K562 (cell line): ENCODE measurements around the gene PELI3. TPM values are rescaled to one million over a fixed set of nuclear protein-coding genes. Genes with fewer than 3 reads are reported as not detected.

ENCODE experiments used
- CBFB ChIP-seq: sonication (generic); formaldehyde crosslinking; IDR thresholded peaks from 2 replicates; pipeline ENCODE4 v1.4.0; 2020; ENCODE audit warnings: mild to moderate bottlenecking, missing genetic modification reagents
- CBX3 ChIP-seq, 2 experiments: IDR thresholded peaks; 1 replicate in 1 of 2; 2 replicates in 1 of 2; pipeline ENCODE4 v1.6.1; 2012; ENCODE audit warnings: inconsistent platforms in 2 of 2, low read length in 2 of 2, borderline replicate concordance in 1 of 2, control low read depth in 1 of 2
- ELK1 ChIP-seq: sonication (generic); formaldehyde crosslinking; IDR thresholded peaks from 2 replicates; pipeline ENCODE4 v1.8.1; 2022; ENCODE audit warnings: missing genetic modification reagents
- MBD1 ChIP-seq: fragments of 250-450 bp; sonication (Bioruptor Pico); IDR thresholded peaks from 2 replicates; pipeline ENCODE4 v1.8.0; 2022; ENCODE audit warnings: inconsistent platforms
- TSC22D4 ChIP-seq: fragments of 450-650 bp; IDR thresholded peaks from 2 replicates; pipeline ENCODE4 v1.6.1; 2016; ENCODE audit warnings: missing genetic modification characterization, missing biosample characterization, control low read depth
- ZBTB1 ChIP-seq: sonication (generic); formaldehyde crosslinking; IDR thresholded peaks from 2 replicates; pipeline ENCODE4 v1.8.1; 2023; ENCODE audit warnings: missing genetic modification reagents, low read depth, mild to moderate bottlenecking, borderline replicate concordance
- ZNF316 ChIP-seq: fragments of 450-650 bp; IDR thresholded peaks from 2 replicates; pipeline ENCODE4 v1.6.1; 2016
- polyA plus RNA-seq, 8 experiments: library from polyadenylated mRNA; depleted of rRNA in 4 of 8; stranded (reverse) in 5 of 8; unstranded in 3 of 8; fragments of >200 nt; fragmentation: Nextera tagmentation in 2 of 8; fragmentation: Illumina TruSeq in 1 of 8; extraction: Ambion mirVana in 2 of 8; extraction: Trizol in 1 of 8; gene quantifications; 2 replicates each; pipeline versions ENCODE4 v1.2.1 to v1.2.3, GENCODE V29; 2011 to 2014; ENCODE audit warnings: inconsistent platforms in 1 of 8, missing spikeins in 1 of 8
- total RNA-seq, 7 experiments: library from RNA; depleted of rRNA in 6 of 7; stranded (reverse); fragments of >200 nt in 6 of 7; fragmentation: Illumina TruSeq in 2 of 7; extraction: Trizol in 2 of 7; gene quantifications; 2 replicates each; pipeline versions ENCODE4 v1.2.1 to v1.2.3, GENCODE V29; 2011 to 2021; ENCODE audit warnings: low replicate concordance in 1 of 7
- TF ChIP-seq, protein P1 (sequence below), 2 experiments: fragments of 450-650 bp; IDR thresholded peaks; 2 replicates each; pipeline ENCODE4 v1.6.1; 2016; ENCODE audit warnings: mild to moderate bottlenecking in 2 of 2, borderline replicate concordance in 1 of 2, low read depth in 1 of 2, moderate library complexity in 1 of 2
- TF ChIP-seq, protein P2 (sequence below): sonication (generic); formaldehyde crosslinking; IDR thresholded peaks from 2 replicates; pipeline ENCODE4 v1.8.0; 2023; ENCODE audit warnings: missing genetic modification reagents, mild to moderate bottlenecking, borderline replicate concordance

Gene PELI3
- total and polyA plus RNA-seq, 9 of the 15 experiments (the other 6 are each of a cell fraction or from before 2014, with no cell fraction given), result 0.17 to 4.2 (median 1.9) TPM

- TF ChIP-seq, protein P1, sequence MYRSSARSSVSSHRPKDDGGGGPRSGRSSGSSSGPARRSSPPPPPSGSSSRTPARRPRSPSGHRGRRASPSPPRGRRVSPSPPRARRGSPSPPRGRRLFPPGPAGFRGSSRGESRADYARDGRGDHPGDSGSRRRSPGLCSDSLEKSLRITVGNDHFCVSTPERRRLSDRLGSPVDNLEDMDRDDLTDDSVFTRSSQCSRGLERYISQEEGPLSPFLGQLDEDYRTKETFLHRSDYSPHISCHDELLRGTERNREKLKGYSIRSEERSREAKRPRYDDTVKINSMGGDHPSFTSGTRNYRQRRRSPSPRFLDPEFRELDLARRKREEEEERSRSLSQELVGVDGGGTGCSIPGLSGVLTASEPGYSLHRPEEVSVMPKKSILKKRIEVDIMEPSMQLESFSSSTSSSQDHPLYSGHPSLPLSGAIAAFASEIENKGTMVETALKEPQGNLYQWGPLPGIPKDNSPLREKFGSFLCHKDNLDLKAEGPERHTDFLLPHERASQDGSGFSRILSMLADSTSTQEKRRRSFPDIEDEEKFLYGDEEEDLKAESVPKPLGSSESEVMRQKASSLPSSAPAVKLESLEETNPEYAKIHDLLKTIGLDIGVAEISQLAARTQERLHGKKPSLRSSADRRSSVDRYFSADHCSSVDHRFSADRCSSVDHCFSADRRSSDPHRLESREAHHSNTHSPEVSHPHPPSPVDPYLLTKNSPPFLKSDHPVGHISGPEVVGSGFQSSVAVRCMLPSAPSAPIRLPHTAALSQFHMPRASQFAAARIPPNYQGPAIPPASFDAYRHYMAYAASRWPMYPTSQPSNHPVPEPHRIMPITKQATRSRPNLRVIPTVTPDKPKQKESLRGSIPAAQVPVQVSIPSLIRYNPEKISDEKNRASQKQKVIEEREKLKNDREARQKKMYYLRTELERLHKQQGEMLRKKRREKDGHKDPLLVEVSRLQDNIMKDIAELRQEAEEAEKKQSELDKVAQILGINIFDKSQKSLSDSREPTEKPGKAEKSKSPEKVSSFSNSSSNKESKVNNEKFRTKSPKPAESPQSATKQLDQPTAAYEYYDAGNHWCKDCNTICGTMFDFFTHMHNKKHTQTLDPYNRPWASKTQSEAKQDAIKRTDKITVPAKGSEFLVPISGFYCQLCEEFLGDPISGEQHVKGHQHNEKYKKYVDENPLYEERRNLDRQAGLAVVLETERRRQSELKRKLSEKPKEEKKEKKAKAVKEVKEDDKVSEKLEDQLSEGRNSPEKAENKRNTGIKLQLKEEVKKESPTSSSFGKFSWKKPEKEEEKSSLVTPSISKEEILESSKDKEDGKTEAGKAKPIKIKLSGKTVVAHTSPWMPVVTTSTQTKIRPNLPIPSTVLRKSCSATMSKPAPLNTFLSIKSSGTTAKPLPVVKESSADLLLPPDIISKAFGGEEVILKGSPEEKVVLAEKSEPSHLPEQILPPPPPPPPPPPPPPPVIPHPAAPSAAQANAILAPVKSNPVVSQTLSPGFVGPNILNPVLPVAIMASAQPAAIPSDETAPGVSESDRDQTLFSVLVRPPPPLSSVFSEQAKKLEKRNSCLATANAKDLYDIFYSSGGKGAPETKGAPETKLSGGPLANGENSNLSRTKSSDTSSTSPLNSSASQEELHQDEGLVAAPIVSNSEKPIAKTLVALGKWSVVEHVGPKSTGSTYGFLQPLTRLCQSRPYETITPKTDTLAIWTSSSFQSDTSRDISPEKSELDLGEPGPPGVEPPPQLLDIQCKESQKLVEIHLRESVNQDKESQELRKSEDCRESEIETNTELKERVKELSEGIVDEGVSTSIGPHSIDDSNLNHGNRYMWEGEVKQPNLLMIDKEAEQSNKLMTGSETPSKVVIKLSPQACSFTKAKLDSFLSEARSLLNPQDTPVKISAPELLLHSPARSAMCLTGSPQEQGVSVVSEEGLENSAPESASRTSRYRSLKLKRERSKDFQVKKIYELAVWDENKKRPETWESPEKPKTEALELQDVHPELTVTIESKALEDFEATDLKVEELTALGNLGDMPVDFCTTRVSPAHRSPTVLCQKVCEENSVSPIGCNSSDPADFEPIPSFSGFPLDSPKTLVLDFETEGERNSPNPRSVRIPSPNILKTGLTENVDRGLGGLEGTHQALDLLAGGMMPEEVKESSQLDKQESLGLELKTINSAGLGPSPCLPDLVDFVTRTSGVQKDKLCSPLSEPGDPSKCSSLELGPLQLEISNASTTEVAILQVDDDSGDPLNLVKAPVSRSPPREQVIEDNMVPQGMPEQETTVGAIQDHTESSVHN (IDR thresholded peaks at IDR 0.05; ENCODE audit: borderline replicate concordance in 1 of 2, low read depth in 1 of 2), result no peak
- TF ChIP-seq ELK1 (CRISPR knock-in tag) (no peak), TSC22D4 (tag) (no peak), CBFB (CRISPR knock-in tag) (no peak), ZBTB1 (CRISPR knock-in tag) (peak; percentile 44; the same call in 1 of the 2 replicates), ZNF316 (no peak), MBD1 (CRISPR knock-in tag) (no peak), CBX3 (IDR thresholded peaks at IDR 0.05; ENCODE audit: borderline replicate concordance in 1 of 2, low read length in 2 of 2) (no peak)
- TF ChIP-seq, protein P2, sequence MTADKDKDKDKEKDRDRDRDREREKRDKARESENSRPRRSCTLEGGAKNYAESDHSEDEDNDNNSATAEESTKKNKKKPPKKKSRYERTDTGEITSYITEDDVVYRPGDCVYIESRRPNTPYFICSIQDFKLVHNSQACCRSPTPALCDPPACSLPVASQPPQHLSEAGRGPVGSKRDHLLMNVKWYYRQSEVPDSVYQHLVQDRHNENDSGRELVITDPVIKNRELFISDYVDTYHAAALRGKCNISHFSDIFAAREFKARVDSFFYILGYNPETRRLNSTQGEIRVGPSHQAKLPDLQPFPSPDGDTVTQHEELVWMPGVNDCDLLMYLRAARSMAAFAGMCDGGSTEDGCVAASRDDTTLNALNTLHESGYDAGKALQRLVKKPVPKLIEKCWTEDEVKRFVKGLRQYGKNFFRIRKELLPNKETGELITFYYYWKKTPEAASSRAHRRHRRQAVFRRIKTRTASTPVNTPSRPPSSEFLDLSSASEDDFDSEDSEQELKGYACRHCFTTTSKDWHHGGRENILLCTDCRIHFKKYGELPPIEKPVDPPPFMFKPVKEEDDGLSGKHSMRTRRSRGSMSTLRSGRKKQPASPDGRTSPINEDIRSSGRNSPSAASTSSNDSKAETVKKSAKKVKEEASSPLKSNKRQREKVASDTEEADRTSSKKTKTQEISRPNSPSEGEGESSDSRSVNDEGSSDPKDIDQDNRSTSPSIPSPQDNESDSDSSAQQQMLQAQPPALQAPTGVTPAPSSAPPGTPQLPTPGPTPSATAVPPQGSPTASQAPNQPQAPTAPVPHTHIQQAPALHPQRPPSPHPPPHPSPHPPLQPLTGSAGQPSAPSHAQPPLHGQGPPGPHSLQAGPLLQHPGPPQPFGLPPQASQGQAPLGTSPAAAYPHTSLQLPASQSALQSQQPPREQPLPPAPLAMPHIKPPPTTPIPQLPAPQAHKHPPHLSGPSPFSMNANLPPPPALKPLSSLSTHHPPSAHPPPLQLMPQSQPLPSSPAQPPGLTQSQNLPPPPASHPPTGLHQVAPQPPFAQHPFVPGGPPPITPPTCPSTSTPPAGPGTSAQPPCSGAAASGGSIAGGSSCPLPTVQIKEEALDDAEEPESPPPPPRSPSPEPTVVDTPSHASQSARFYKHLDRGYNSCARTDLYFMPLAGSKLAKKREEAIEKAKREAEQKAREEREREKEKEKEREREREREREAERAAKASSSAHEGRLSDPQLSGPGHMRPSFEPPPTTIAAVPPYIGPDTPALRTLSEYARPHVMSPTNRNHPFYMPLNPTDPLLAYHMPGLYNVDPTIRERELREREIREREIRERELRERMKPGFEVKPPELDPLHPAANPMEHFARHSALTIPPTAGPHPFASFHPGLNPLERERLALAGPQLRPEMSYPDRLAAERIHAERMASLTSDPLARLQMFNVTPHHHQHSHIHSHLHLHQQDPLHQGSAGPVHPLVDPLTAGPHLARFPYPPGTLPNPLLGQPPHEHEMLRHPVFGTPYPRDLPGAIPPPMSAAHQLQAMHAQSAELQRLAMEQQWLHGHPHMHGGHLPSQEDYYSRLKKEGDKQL (CRISPR knock-in tag), result peak; percentile 44; the same call in 1 of the 2 replicates
Measured at GRCh38 chr11:66418168-66418985, 48.3 kb upstream of the PELI3 start (continued).
